GM23338 (cell line): ENCODE measurements around the gene ARPP21. TPM values are rescaled to one million over a fixed set of nuclear protein-coding genes. Genes with fewer than 3 reads are reported as not detected.

ENCODE experiments used
- ATAC-seq: fragments of 200-7000 bp; cut with Tn5 transposase; 3 replicates; pipeline ENCODE4 v1.9.1; 2020
- DNase-seq: peaks from one replicate; pipeline ENCODE4 v3.0.0-alpha.2; 2015; ENCODE audit warnings: low spot score
- H2AFZ ChIP-seq: fragments of 200-600 bp; sonication (generic); 2 replicates; pipeline ENCODE4 v1.8.0; 2016; ENCODE audit warnings: antibody characterized with exemption, mild to moderate bottlenecking, moderate library complexity
- H3F3A ChIP-seq: fragments of 200-600 bp; sonication (generic); replicated peaks from 2 replicates; pipeline ENCODE4 v1.8.0; 2017; ENCODE audit warnings: antibody characterized with exemption, mixed run types, low read depth
- H3K27ac ChIP-seq: fragments of 200-600 bp; sonication (generic); 2 replicates; pipeline ENCODE4 v1.6.1; 2016; ENCODE audit warnings: low read depth
- H3K27me3 ChIP-seq: fragments of 200-600 bp; sonication (generic); 2 replicates; pipeline ENCODE4 v1.8.0; 2016; ENCODE audit warnings: mild to moderate bottlenecking, mixed run types, moderate library complexity; ENCODE audit not compliant: insufficient read depth
- H3K36me3 ChIP-seq: fragments of 200-600 bp; sonication (generic); 2 replicates; pipeline ENCODE4 v1.8.0; 2016; ENCODE audit warnings: mild to moderate bottlenecking; ENCODE audit not compliant: insufficient read depth
- H3K4me1 ChIP-seq: fragments of 200-600 bp; sonication (generic); 2 replicates; pipeline ENCODE4 v1.8.0; 2016; ENCODE audit warnings: mild to moderate bottlenecking, moderate library complexity; ENCODE audit not compliant: insufficient read depth
- H3K4me2 ChIP-seq: fragments of 200-600 bp; sonication (generic); 2 replicates; pipeline ENCODE4 v1.7.1; 2017; ENCODE audit warnings: mixed run types
- H3K4me3 ChIP-seq: fragments of 200-600 bp; sonication (generic); 2 replicates; pipeline ENCODE4 v1.6.1; 2016; ENCODE audit warnings: mixed run types
- H3K79me2 ChIP-seq: fragments of 200-600 bp; sonication (generic); replicated peaks from 2 replicates; pipeline ENCODE4 v1.8.0; 2017; ENCODE audit warnings: mild to moderate bottlenecking; ENCODE audit not compliant: insufficient read depth
- H3K9me2 ChIP-seq: fragments of 200-600 bp; sonication (generic); 2 replicates; pipeline ENCODE4 v1.8.0; 2017; ENCODE audit not compliant: insufficient read depth
- H4K20me1 ChIP-seq: fragments of 200-600 bp; sonication (generic); replicated peaks from 2 replicates; pipeline ENCODE4 v1.8.0; 2017; ENCODE audit warnings: mild to moderate bottlenecking; ENCODE audit not compliant: insufficient read depth
- H3K27ac Mint-ChIP-seq: 2 replicates; pipeline ENCODE4 v1.8.0; 2020; ENCODE audit warnings: inconsistent platforms, mild to moderate bottlenecking, moderate library complexity, mixed read lengths
- H3K27me3 Mint-ChIP-seq: 3 replicates; pipeline ENCODE4 v1.8.0; 2022; ENCODE audit warnings: low read depth, mild to moderate bottlenecking, moderate library complexity, mixed read lengths, inconsistent platforms; ENCODE audit not compliant: insufficient read depth, poor library complexity
- H3K36me3 Mint-ChIP-seq: 3 replicates; pipeline ENCODE4 v1.8.0; 2021; ENCODE audit warnings: low read depth, mild to moderate bottlenecking, inconsistent platforms, moderate library complexity, mixed read lengths
- H3K4me1 Mint-ChIP-seq: 3 replicates; pipeline ENCODE4 v1.8.0; 2020; ENCODE audit warnings: mild to moderate bottlenecking, inconsistent platforms, mixed read lengths
- H3K4me3 Mint-ChIP-seq: 3 replicates; pipeline ENCODE4 v1.8.0; 2021; ENCODE audit warnings: moderate library complexity, mild to moderate bottlenecking, inconsistent platforms, mixed read lengths
- H3K9me3 Mint-ChIP-seq: 3 replicates; pipeline ENCODE4 v1.8.0; 2020; ENCODE audit warnings: moderate library complexity, mild to moderate bottlenecking, inconsistent platforms, mixed read lengths
- CREB1 ChIP-seq: fragments of 250-450 bp; sonication (Bioruptor Pico); IDR thresholded peaks from 2 replicates; pipeline ENCODE4 v1.5.0; 2020; ENCODE audit warnings: low read depth, mild to moderate bottlenecking, moderate library complexity
- EZH2phosphoT487 ChIP-seq: fragments of 200-600 bp; sonication (generic); IDR thresholded peaks from one replicate; pipeline ENCODE4 v1.8.1; 2018; ENCODE audit warnings: antibody characterized with exemption; ENCODE audit not compliant: unreplicated experiment
- JUNB ChIP-seq: IDR thresholded peaks from one replicate; pipeline ENCODE4 v1.6.1; 2016; ENCODE audit warnings: antibody characterized with exemption; ENCODE audit not compliant: unreplicated experiment
- NANOG ChIP-seq: IDR thresholded peaks from 2 replicates; pipeline ENCODE4 v1.6.1; 2016; ENCODE audit warnings: antibody characterized with exemption, borderline replicate concordance
- POLR2AphosphoS5 ChIP-seq: IDR thresholded peaks from 2 replicates; pipeline ENCODE4 v1.6.1; 2016; ENCODE audit warnings: antibody characterized with exemption, low read depth
- STAT1 ChIP-seq: IDR thresholded peaks from one replicate; pipeline ENCODE4 v1.6.1; 2016; ENCODE audit warnings: antibody characterized with exemption; ENCODE audit not compliant: unreplicated experiment
- ZNF331 ChIP-seq: fragments of 250-450 bp; sonication (Bioruptor Pico); IDR thresholded peaks from 2 replicates; pipeline ENCODE4 v1.5.0; 2020; ENCODE audit warnings: low read depth, mild to moderate bottlenecking, moderate library complexity
- polyA plus RNA-seq: library from polyadenylated mRNA; unstranded; fragments of >200 nt; fragmentation: Nextera tagmentation; extraction: Ambion mirVana; gene quantifications from 2 replicates; pipeline ENCODE4 v1.2.1, GENCODE V29; 2016
- total RNA-seq: library from RNA; depleted of rRNA; stranded (reverse); fragments of >200 nt; shearing (Covaris generic); gene quantifications from 2 replicates; pipeline ENCODE4 v1.2.3, GENCODE V29; 2014
- TF ChIP-seq, protein P1 (sequence below): fragments of 250-450 bp; sonication (Bioruptor Pico); IDR thresholded peaks from 2 replicates; pipeline ENCODE4 v1.5.0; 2020; ENCODE audit warnings: mild to moderate bottlenecking, moderate library complexity
- TF ChIP-seq, protein P2 (sequence below), 2 experiments: fragments of 200-600 bp in 1 of 2; sonication (generic) in 1 of 2; conservative IDR thresholded peaks; 2 replicates each; pipeline versions ENCODE4 v1.5.1 to v1.6.1; 2016 to 2017; ENCODE audit warnings: antibody characterized with exemption in 2 of 2, low read depth in 2 of 2, mild to moderate bottlenecking in 2 of 2, moderate library complexity in 1 of 2
- TF ChIP-seq, protein P3 (sequence below): IDR thresholded peaks from one replicate; pipeline ENCODE4 v1.6.1; 2018; ENCODE audit warnings: antibody characterized with exemption; ENCODE audit not compliant: unreplicated experiment

ARPP21 gene
- total and polyA plus RNA-seq, 2 experiments from 2014 or later: not detected

DNA sequence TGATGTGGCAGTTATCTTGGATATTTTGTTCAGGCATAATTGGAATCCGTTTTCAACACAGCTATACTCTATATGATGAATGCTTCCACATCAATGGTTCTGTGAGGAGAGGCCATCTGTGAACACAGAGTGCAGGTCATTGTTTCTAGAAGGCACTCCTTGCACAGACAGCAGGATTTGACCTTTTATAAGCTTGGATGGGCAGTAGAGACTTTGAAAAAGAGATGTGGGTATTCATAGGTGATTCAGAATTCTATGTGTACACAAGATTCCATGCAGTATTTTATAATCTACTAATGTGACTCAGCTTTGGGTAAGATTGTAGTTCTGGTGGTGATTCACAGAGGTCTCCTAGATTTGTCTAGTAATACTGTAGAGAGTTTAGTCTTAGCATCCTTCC is 12.5 kb downstream of the ARPP21 start (continued):
- TF ChIP-seq, protein P1, sequence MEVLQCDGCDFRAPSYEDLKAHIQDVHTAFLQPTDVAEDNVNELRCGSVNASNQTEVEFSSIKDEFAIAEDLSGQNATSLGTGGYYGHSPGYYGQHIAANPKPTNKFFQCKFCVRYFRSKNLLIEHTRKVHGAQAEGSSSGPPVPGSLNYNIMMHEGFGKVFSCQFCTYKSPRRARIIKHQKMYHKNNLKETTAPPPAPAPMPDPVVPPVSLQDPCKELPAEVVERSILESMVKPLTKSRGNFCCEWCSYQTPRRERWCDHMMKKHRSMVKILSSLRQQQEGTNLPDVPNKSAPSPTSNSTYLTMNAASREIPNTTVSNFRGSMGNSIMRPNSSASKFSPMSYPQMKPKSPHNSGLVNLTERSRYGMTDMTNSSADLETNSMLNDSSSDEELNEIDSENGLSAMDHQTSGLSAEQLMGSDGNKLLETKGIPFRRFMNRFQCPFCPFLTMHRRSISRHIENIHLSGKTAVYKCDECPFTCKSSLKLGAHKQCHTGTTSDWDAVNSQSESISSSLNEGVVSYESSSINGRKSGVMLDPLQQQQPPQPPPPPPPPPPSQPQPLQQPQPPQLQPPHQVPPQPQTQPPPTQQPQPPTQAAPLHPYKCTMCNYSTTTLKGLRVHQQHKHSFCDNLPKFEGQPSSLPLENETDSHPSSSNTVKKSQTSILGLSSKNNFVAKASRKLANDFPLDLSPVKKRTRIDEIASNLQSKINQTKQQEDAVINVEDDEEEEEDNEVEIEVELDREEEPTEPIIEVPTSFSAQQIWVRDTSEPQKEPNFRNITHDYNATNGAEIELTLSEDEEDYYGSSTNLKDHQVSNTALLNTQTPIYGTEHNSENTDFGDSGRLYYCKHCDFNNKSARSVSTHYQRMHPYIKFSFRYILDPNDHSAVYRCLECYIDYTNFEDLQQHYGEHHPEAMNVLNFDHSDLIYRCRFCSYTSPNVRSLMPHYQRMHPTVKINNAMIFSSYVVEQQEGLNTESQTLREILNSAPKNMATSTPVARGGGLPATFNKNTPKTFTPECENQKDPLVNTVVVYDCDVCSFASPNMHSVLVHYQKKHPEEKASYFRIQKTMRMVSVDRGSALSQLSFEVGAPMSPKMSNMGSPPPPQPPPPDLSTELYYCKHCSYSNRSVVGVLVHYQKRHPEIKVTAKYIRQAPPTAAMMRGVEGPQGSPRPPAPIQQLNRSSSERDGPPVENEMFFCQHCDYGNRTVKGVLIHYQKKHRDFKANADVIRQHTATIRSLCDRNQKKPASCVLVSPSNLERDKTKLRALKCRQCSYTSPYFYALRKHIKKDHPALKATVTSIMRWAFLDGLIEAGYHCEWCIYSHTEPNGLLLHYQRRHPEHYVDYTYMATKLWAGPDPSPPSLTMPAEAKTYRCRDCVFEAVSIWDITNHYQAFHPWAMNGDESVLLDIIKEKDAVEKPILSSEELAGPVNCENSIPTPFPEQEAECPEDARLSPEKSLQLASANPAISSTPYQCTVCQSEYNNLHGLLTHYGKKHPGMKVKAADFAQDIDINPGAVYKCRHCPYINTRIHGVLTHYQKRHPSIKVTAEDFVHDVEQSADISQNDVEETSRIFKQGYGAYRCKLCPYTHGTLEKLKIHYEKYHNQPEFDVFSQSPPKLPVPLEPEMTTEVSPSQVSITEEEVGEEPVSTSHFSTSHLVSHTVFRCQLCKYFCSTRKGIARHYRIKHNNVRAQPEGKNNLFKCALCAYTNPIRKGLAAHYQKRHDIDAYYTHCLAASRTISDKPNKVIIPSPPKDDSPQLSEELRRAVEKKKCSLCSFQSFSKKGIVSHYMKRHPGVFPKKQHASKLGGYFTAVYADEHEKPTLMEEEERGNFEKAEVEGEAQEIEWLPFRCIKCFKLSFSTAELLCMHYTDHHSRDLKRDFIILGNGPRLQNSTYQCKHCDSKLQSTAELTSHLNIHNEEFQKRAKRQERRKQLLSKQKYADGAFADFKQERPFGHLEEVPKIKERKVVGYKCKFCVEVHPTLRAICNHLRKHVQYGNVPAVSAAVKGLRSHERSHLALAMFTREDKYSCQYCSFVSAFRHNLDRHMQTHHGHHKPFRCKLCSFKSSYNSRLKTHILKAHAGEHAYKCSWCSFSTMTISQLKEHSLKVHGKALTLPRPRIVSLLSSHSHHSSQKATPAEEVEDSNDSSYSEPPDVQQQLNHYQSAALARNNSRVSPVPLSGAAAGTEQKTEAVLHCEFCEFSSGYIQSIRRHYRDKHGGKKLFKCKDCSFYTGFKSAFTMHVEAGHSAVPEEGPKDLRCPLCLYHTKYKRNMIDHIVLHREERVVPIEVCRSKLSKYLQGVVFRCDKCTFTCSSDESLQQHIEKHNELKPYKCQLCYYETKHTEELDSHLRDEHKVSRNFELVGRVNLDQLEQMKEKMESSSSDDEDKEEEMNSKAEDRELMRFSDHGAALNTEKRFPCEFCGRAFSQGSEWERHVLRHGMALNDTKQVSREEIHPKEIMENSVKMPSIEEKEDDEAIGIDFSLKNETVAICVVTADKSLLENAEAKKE: no peak

DNA sequence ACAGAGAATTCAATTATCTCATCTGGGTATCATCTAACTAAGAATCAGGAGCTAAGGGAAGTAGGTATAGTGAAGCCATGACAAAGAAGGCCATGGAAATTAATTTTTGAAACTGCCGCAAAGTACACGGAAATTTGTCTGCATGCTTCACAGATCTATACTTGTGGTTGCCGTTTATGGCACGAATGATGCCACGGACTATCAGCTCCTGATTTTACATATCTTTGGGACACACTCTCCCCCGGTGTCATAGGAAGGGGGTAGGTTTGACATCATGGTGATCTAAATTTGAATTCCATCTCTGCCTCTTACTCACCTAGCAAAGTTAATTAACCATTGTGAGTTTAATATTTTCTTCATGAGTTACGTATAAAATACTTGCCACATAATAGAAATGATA is 14.0 kb downstream of the ARPP21 start:
- Mint-ChIP-seq H3K4me1 (peaks cover 6% of the 10 kb centered on the region; the same call in 2 of the 3 replicates), H3K36me3 (no peaks in the 10 kb centered on the region), H3K9me3 (no peaks in the 10 kb centered on the region), H3K4me3 (no peak overlapping the region), H3K27ac (no peak overlapping the region), H3K27me3 (no peaks in the 10 kb centered on the region)
- no peak for ATAC-seq
- H4K20me1 ChIP-seq: no peaks in the 10 kb centered on the region
- H3K27me3 ChIP-seq: no peaks in the 10 kb centered on the region
- no peak overlapping the region for H2AFZ ChIP-seq
- H3K4me3 ChIP-seq: no peak overlapping the region
- H3K79me2 ChIP-seq: no peaks in the 10 kb centered on the region
- no peaks in the 10 kb centered on the region for H3K36me3 ChIP-seq
- DNase-seq: no peak
- H3K4me2 ChIP-seq: no peak overlapping the region
- no peaks in the 10 kb centered on the region for H3K4me1 ChIP-seq
- H3F3A ChIP-seq: no peaks in the 10 kb centered on the region
- H3K9me2 ChIP-seq: no peaks in the 10 kb centered on the region
- no peak overlapping the region for H3K27ac ChIP-seq
- no peak for TF ChIP-seq EZH2phosphoT487
- no peak for TF ChIP-seq ZNF331 (CRISPR knock-in tag)
- no peak for TF ChIP-seq CREB1 (CRISPR knock-in tag)
- no peak for TF ChIP-seq STAT1
- TF ChIP-seq, protein P2, sequence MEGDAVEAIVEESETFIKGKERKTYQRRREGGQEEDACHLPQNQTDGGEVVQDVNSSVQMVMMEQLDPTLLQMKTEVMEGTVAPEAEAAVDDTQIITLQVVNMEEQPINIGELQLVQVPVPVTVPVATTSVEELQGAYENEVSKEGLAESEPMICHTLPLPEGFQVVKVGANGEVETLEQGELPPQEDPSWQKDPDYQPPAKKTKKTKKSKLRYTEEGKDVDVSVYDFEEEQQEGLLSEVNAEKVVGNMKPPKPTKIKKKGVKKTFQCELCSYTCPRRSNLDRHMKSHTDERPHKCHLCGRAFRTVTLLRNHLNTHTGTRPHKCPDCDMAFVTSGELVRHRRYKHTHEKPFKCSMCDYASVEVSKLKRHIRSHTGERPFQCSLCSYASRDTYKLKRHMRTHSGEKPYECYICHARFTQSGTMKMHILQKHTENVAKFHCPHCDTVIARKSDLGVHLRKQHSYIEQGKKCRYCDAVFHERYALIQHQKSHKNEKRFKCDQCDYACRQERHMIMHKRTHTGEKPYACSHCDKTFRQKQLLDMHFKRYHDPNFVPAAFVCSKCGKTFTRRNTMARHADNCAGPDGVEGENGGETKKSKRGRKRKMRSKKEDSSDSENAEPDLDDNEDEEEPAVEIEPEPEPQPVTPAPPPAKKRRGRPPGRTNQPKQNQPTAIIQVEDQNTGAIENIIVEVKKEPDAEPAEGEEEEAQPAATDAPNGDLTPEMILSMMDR (conservative IDR thresholded peaks at IDR 0.05; ENCODE audit: low read depth in 2 of 2): no peak
- no peak for TF ChIP-seq NANOG
- no peak for TF ChIP-seq POLR2AphosphoS5
- no peak for TF ChIP-seq JUNB
- TF ChIP-seq, protein P3, sequence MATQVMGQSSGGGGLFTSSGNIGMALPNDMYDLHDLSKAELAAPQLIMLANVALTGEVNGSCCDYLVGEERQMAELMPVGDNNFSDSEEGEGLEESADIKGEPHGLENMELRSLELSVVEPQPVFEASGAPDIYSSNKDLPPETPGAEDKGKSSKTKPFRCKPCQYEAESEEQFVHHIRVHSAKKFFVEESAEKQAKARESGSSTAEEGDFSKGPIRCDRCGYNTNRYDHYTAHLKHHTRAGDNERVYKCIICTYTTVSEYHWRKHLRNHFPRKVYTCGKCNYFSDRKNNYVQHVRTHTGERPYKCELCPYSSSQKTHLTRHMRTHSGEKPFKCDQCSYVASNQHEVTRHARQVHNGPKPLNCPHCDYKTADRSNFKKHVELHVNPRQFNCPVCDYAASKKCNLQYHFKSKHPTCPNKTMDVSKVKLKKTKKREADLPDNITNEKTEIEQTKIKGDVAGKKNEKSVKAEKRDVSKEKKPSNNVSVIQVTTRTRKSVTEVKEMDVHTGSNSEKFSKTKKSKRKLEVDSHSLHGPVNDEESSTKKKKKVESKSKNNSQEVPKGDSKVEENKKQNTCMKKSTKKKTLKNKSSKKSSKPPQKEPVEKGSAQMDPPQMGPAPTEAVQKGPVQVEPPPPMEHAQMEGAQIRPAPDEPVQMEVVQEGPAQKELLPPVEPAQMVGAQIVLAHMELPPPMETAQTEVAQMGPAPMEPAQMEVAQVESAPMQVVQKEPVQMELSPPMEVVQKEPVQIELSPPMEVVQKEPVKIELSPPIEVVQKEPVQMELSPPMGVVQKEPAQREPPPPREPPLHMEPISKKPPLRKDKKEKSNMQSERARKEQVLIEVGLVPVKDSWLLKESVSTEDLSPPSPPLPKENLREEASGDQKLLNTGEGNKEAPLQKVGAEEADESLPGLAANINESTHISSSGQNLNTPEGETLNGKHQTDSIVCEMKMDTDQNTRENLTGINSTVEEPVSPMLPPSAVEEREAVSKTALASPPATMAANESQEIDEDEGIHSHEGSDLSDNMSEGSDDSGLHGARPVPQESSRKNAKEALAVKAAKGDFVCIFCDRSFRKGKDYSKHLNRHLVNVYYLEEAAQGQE: no peak
